GM18511 (cell line): Measurements from ENCODE around the gene NELFA.

Experiments used
- ATAC-seq: cut with Tn5 transposase; IDR thresholded peaks from one replicate; pipeline ENCODE4 v1.9.1; 2021; ENCODE audit warnings: mild to moderate bottlenecking, moderate library complexity; ENCODE audit not compliant: unreplicated experiment

The NELFA gene

DNA sequence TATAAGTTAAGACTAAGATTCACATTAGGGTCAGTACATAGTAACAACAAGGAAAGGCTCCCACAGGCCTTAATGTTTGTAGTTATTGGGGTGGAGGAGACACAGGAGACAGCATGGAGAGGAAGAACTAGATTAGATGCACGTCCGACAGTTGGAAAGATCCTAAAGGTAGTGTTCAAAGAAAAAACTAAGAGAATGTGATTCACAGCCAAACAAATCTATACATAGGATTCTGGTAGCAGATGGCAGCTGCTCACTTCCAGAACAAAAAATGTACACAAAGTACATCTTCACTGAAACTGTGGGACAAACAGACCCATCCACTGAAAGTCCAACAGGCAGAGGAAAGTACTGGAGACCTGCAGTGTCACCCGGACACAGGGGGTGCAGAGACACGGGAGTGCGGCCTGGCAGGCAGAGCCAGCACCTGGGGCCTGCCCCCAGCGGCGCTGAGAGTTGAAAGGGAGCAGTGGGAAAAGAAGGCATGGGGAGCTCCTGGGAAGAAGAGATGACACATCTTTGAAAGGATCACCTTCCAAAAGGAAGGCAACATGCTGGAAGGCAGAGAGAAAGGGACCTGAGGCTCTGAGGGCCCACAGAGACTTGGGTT lies 40.0 kb downstream of the NELFA start:
- ATAC-seq: no peak

DNA sequence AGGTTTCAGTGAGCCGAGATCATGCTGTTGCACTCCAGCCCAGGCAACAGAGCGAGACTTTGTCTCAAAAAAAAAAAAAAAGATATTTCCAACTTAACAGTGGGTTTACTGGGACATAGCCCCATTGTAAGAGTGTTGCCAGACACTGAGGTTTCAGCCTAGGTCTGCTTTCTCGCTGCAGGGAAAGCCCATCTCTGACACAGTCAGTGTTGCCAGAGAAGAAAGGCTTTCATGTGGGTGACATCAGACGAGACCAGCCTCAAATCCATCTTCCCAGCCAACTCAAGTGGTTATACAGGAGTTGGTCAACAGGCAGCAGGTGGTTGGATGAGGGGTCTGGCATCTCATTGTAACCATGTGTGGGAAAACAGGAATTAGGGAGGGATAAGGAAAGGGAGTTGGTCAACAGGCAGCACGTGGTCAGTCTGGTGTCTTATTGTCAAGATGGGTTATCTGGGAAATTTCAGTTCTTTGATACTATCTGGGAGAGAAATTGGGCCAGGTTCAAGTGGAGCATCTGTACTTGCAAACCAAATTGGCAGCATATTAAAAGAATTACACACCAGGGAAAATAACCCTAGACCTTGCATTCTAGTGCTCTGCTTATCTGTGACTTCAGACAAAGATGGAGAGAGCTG lies 41.1 kb downstream of the NELFA start:
- no peak for ATAC-seq

DNA sequence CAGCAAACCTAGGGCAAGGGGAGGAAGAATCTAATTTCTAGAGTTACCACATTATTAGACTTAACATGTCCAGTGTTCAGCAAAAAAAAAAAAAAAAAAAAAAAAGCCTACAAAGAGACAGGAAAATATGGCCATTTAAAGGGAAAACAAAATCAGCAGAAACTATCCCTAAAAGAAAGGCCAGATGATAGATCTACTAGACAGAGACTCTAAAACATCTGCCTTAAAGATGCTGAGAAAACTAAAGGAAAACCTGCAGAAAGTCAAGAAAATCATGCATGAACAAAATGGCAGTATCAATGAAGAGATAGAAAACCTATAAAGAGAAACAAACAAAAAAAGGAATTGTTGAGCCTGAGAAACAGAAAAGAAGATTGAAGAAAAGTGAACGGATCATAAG lies 43.8 kb downstream of the NELFA start:
- ATAC-seq: no peak

DNA sequence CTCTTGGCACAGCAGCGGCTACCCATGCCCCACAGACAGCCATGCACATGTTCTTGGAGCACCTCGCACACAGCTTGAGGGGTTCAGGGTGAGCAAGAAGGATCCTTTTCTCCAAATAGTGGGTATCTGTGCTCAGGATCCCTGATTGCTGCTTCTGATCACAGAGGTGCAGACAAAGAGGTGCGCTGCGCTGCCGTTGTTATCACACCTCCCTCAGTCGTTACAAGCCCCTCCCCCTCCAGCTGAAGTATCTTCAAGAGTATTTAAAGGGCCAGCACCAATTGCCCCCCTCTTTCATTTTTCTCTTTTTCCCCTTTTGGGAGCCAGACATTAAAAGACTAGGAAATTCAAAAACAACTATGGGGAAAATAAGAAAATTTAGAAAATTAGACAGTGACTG lies 44.3 kb downstream of the NELFA start:
- no peak for ATAC-seq

DNA sequence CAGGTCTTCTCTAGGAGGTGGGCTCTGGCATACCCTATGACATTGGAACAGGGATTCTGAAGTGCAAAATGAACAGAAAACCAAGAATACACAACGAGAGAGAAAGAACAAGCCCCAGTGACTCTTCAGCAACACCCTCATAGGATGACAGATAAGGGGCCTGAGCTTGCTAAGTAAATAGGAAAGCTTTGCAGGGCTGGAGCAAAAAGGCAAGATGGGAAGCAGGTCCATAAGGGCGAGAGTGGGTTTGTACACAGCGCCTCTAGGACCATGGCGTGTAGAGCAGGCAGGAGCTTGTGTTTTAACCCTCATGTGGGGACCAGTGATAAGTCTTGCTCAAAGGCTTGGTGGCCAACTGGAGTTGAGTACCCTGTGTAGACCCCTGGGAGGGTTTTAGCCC lies 45.8 kb downstream of the NELFA start:
- ATAC-seq: no peak

DNA sequence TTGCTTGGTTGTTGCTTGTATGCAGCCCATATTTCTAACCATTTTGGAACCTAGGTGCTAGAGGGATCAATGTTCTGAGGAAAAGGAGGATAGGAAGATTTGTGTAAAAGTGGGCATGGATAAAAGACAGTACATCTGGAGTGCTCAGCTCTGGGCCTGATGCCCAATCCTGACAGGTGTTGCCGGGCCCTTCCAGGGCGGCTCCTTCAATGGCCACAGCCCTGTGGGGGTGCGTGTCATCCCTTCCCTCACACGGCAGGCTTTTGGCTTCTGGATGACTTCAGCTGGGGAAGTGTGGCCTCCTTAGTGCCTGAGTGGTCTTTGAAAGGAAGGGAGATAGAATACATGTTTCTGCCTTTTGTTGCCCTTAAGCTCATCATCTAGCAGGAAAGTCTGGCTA lies 47.2 kb downstream of the NELFA start:
- ATAC-seq: no peak

DNA sequence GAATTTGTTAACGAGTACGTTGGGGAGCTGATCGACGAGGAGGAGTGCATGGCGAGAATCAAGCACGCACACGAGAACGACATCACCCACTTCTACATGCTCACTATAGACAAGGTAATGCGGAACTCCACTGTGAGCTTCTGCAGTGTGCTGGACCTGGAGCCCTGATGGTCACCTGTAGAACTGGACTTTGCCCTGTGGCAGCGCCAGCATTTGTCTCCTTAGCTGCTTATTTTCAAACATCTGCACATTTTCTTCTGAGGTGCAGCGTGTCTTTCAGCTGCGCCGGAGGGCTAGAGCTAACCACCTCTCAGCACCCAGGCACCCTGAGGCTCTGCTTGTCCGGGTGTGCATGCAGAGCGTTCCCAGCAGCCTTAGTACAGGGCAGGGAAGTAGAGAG lies 47.7 kb downstream of the NELFA start:
- no peak for ATAC-seq

DNA sequence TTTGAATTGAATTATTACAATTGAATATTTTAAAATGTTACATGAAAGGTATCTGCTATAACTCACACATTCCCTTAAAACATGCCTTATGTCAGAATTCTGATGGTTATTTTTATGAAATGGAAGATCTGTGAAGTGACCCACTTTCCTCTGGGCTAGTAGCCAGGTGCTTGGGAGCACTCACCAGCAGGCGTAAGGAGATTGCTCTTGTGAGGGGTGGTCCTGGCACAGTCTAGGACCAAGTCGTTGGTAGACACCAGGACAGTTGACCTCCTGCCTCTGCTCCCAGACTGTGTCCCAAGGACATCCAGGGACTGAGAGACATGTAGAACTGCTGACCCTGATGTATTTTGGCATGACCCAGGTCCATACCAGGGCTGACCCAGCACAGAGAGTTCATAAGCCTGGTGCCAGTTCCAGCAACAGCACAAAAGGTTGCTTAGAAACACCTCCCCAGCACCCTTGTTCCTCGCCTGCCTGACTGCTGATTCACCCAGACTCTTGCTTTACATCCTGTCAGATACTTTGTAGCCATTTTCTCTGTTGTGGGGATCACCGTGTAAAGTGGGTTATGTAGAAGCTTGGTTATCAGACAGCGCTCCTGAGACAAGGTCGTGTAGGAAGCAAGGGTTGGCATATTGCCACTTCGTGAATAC lies 48.5 kb downstream of the NELFA start:
- no peak for ATAC-seq

DNA sequence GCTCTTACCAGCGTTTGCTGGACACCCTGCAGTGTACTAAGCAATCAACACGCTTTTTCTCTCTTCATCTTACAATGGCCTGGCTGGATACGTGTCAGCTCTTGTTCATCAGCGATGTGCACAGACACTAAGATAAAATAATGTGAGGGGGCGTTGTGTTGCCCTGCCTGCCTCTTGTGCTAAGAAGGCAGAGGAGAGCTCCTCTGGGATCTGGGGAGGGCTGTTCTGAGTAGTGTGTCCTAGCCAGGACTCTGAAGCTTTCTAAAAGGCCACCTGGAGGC lies 49.7 kb downstream of the NELFA start:
- no peak for ATAC-seq

DNA sequence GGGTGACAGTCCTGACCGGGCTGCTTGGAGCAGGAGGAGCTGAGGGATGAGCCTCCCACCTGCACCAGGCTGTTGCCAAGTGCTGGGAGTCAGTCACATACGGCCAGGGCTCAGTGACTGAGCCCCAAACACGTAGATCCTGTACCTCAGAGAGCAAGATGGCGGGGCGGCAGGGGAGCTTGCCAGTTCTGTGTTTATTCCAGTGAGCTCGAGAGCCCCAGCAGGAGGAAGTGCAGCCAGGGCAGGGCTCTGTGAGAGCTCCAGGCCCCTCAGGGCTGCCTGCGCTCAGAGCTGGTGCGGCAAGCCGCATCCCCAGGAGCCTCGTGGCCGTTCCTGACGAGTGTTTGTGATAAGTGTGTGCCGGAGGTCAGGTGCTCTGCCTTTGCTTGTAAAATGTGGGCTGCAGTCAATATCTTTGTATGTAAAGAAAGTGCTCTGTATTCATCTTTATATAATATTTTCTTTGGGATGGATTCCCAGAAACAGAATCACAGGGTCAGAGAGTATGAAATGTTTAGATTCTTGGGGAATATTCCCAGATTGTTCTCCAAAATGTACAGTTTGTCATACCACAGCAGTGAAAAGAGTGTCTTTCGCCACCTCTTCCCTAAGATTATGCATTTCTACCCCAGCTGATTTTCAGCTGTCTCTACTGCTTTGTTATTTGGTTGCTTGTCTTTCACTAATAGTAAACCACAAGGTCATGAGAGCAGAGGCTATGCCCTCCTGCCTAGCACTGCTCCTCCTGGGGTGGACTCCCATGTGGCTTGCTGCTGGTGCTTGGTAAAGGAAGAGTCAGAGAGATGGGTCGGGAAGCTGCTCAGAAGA lies 50.3 kb downstream of the NELFA start:
- no peak for ATAC-seq

DNA sequence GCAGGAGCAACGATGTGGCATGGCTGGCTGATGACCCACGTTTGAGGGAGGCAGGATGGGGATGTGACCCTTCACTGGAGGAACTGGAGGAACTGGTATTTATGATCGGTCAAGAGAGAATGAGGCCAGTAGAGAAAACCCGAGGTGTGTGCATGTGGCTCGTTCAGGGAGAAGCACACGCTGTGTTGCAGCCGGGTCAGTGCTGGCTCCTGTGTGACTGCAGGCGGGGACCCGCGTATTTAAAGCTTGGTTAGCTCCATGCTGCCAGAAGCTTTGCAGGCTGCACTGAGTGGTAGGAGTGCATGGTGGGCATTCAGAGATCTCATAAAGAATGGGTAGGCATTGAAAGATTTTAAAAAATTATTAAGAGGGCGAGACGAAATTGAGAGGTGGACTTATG lies 52.1 kb downstream of the NELFA start:
- ATAC-seq: no peak

DNA sequence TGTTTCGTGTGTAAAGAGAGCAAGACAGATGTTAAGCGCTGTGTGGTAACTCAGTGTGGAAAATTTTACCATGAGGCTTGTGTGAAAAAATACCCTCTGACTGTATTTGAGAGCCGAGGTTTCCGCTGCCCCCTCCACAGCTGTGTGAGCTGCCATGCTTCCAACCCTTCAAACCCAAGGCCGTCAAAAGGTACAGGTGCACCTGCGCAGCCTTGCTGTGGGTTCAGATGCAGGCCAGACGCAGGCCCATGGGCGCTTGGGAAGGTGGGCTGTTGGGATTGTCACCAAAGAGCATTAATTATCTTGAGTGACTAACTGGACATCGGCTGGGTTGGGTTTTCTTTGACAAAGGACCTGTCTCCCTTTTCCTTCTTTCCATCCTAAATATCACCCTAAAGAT lies 55.4 kb downstream of the NELFA start:
- ATAC-seq: no peak

DNA sequence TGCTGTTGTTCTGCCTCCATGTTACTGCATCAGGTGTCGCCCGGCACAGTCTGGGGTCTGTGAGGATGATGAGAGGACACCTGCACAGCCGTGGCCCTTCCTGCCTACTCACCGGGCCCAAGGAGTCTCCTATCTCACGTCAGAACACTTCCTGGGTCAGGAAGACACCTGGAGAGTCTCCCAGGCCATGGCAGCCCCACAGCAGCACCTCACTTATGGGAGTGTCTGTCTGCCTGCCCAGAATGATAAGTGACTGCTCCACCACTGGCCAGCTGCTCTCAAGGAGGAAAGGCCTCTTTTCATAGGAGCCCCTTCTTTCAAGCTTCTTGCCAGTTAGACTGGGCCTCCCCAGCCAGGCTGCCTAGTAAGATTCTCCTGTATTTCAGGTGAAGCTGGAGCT lies 56.1 kb downstream of the NELFA start:
- no peak for ATAC-seq

DNA sequence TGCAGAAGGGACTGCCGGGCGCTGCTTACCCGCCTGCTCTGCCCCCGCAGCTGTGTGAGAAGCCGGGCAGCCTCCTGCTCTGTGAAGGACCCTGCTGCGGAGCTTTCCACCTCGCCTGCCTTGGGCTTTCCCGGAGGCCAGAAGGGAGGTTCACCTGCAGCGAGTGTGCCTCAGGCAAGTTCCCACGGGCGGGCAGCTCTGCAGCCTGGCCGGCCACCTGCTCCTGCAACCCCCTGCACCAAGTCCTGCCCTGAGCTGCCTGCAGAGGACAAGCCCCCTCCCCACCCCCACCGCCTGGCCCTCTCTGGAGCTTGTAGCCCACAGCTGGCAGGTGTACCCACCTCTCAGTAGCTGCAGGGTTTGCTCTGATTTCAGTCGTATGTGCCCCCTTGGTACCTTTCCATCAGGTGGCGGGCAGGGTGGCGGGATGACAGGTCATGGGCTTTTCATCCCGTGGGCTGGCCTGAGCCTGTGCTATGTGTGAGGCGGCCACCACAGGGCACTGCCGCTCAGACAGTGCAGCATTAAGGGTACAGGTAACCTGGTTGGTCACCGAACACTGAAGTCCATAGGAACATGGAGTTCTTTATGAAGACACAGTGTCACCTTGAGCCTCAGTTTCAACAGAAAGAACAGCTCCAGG lies 56.6 kb downstream of the NELFA start:
- no peak for ATAC-seq

DNA sequence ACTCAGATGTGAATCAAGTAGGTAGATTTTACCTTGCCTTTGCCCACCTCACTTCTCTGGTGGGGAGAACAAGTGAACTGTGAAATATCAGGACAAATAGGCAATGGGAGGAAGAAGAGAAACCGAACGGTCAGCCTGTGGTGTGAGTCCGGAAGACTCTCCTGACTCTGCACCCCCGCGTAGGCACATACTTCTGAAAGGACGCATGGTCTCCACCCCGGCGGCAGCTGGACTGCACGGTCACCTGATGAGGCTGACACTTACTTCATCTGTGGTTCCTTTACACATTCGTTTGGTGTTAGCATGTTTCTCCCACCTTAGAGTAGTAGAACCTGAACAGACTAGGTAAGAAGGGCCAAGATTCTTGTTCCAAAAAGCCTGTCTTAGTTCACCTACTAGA lies 58.4 kb downstream of the NELFA start:
- no peak for ATAC-seq

DNA sequence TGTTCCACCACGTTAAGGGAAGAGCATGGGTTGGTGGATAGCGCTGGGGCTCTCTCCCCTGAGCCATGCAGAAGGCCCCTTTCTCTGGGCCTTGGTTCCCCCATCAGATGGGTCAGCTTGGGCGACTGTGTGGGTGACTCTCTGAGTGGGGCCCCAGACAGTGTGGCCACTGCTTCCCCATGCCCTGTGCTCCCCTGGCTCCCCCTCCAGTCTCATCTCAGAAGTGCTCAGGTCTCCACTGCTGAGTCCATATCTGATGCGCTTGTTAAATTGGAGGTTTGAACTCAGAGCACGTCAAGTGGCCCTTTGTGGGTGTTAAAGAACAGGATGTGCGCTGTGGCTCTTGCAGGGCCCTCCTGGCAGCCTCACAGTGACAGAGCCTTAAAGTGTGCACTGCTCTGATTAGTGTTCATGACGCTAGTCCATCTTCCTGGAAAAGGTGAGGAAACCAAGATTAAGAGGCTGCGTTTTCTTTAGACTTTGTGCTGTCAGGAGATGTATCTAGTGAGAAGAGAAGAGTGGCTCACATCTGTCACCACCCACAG lies 59.8 kb downstream of the NELFA start:
- no peak for ATAC-seq

DNA sequence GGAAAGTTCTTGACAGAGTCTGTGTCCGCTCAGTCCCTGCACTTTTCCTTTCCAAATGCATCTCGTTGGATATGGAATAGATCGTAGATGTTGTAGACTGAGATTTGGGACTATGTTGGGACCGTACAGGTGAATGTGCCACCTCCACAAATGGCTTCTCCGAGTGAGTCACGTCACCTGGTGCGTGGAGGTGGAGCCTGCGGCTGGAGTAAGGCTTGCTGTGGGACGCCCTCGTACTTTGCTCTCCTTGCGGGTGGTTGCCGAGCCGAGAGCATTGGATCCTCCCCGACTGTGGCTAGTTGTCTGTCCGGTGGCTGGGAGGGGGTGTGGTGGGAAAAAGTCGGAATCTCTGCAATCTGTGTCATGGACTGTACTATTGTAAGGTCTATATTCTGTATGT lies 60.5 kb downstream of the NELFA start:
- ATAC-seq: no peak

DNA sequence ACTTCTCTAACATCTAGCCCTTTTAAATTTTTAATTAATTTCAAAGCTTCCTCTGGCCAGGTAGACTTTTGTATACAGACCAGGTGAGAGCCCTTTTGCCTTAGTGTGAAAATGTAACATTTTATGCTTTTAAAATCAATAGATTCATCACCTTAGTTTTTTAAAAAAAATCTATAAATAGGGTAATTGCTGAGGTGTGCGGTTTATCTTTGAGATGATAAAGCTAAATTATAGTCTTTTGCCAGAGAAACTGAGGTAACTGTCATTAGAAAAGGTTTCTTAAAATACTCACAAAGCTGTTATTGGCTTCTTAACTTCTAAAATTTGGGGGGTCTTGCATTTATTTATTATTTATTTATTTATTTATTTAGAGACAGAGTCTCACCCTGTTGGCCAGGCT lies 62.9 kb downstream of the NELFA start:
- no peak for ATAC-seq

DNA sequence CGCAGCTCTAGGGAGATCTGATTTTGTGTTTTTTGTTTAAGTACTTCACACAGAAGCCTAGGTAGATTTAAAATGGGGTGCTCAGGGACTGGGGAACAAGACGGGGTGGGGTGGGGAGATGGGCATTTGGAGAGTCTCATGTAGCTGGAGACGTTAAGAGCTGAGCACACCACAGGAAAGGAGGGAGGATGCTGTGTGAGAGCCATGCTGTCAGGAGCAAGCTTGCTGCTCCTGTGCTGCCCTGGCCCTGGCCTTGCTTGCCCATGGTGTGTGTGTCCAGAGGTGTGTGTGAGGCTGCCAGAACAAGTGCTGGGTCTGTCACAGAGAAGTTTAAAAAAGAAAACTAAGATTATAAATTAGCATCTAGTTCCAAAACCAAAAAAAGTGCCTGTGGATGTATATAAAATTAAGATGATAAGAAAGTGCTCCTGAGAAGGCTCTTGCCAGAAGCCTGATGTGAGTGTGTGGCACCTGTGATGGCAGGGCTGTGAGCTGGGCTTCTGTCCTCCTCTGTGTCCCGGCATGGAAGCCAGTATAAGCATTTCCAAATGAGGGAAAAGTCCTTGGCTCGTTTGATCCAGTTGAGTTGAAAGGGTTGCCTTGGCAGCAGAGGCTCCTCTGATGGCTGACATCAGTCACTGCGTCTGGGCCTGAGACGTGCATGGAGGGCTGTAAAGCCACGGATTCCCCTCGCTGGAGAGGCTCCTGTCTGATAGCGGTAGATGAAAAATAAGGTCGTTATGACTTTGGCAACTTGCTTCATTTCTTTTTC lies 63.5 kb downstream of the NELFA start:
- no peak for ATAC-seq

DNA sequence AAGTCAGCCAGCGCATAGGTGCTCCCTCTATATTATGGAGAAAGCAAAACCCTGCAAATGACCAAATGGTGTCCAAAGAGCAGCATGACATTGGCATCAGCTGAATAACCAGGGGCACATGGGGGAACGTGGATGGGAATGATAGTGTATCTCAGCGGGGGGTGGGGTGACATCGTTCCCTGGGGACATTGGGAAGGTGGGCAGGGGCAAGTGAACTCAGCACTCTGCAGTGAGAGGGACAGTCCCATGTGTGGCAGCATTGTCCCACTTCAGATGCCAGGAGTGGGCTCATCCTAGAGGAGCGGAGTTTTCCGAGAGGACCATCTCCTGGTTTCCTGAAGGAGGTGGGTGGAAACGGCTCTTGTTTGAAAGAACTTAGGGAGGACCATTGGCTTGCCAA lies 64.8 kb downstream of the NELFA start:
- ATAC-seq: no peak

DNA sequence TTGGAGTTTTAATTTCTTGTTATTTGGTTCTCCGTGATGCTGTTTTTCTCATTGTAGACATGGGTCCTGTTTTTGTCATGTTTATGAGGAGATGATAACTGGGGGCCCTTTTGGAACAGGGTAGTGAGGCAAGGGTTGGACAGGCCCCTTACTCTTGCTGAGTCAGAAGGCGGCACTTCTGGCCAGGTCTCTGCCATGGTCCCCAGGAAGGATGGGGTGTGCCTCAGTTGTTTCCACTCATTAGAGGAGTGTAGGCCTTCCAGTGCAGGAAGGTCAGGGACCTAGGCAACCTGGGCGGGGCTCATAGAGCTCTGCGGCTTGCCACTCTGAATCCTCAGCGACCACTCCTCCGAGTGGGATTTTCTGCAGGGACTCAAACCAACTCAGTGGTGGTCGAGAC lies 68.2 kb downstream of the NELFA start:
- no peak for ATAC-seq
